ENCODE data around the gene FKBP8. TPM values are rescaled to one million over a fixed set of nuclear protein-coding genes. Genes with fewer than 3 reads are reported as not detected.

FKBP8 gene
- polyA plus RNA-seq, 3 donors from 2014 or later = 85.7 to 137 (median 94.5) TPM

DNA sequence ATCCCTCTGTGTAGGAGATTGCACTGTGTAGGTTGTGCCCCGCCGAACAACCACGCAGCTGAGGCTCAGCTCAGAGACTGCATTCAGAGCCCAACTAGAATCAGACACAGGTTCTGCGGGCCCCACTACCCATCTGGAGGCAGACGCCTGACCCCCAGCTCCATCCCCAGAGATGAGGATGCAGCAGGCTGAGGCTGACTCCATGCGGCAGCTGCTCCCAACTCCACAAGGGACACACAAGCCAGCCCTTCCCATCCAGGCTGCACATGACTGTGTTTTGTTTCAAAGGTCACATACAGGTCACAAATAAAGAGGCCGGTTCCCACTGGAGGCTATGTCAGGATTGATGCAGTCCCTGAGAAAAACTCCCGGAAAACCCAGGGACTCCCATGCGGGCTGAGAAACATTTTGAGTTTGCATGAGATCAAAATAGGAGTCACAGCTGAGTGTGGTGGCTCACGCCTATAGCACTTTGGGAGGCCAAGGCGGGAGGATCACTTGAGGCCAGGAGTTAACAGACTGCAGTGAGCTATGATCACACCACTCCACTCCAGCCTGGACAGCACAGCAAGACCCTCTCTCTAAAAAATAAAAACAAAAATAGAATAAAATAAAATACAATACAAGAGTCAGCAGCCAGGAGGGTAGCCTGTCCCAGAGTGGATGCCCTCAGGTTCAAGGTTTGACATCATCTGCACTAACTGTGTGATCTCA is 35.5 kb downstream of the FKBP8 start:
- H3K27ac Mint-ChIP-seq = peak overlapping the region; percentile 79 to 89 (median 86)
- H3K27me3 Mint-ChIP-seq (ENCODE audit: low read depth in 3 of 3) = peaks cover 2 to 23% (median 8%) of the 10 kb centered on the region in 3 donors
- H3K4me1 Mint-ChIP-seq = peaks cover 58 to 69% of the 10 kb centered on the region in 2 donors
- DNase-seq = no peak
- no peaks in the 10 kb centered on the region for H3K36me3 Mint-ChIP-seq
- H3K9me3 Mint-ChIP-seq = no peaks in the 10 kb centered on the region
- H3K4me3 Mint-ChIP-seq = peak overlapping the region; percentile 69 to 79 (median 73)

DNA sequence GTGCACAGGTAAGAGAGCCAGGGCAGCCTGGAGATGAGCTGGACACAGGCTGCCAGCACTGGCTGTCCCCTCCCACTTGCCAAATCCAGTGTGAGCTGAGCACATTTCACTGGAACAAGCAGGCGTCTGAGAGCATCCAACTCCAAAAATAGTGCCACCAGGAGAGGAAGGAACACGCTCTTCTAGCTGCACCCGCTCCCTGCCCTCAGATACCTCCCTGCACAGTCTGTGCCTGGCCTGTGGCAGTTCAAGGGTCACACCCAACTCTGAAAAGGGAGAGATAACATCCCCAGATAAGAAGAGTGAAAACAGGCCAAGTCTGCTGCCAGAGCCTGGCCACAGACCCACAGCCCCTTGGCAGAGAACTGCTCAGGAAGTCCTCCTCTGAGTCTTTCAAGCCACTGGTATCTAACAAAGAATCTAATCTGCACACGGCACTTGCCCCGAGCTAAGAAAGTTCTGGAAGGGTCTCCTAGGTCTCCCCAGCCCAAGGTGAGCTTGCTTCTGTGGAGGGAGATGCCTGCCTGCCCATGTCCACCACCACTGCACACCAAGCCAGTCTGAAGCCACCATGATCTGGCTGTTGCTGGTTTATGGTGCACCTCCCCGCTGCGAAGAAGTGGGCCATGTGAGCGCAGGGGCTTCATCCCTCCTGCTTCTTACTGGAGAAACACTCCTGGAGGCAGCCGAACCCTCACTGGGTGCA is 36.2 kb downstream of the FKBP8 start:
- Mint-ChIP-seq H3K9me3 (no peaks in the 10 kb centered on the region), H3K27me3 (ENCODE audit: low read depth in 3 of 3) (peaks cover 2 to 23% (median 6%) of the 10 kb centered on the region in 3 donors), H3K4me3 (peak overlapping the region; percentile 69 to 79 (median 73)), H3K4me1 (peaks cover 58 to 71% of the 10 kb centered on the region in 2 donors), H3K36me3 (no peaks in the 10 kb centered on the region), H3K27ac (peak overlapping the region; percentile 79 to 89 (median 86))
- DNase-seq = no peak

DNA sequence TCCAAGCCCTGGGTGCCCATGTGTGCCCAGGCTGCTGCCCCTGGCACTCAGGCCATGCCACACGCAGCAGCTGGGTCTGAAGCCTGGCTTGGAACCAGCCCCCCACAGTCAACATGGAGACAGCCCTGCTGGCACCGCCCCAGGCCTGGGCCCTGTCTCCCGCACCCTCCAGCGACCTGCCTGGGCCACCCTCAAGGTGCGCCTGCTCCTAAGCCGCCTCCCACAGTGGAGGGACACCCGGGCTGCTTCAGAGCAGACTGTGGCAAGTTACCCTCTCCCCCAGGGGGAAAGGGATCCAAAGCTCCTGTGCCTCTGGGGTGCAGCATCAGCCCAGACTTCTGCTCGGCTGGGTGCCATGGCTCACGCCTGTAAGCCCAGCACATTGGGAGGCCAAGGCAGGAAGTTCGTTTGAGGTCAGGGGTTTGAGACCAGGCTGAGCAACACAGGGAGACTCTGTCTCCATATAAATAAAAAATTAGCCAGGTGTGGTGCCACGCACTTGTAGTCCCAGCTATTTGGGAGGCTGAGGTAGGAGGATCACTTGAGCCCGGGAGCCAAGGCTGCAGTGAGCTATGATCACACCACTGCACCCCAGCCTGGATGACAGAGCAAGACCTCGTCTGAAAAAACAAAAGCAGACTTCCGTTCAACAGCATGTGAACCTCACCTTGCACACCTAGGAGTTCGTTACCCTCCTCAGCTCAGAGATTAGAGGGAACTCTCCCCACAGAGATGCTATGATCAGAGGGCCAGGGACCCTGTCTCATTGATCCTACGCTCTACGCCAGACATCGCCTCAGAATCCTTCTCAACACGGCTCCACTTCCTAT is 37.1 kb downstream of the FKBP8 start:
- peaks cover 67 to 78% of the 10 kb centered on the region in 2 donors for H3K4me1 Mint-ChIP-seq
- H3K4me3 Mint-ChIP-seq = peak overlapping the region; percentile 69 to 79 (median 73)
- H3K9me3 Mint-ChIP-seq = no peaks in the 10 kb centered on the region
- H3K27me3 Mint-ChIP-seq (ENCODE audit: low read depth in 3 of 3) = peaks cover 2 to 25% (median 6%) of the 10 kb centered on the region in 3 donors
- peak overlapping the region; percentile 66 to 89 (median 86) for H3K27ac Mint-ChIP-seq
- DNase-seq = no peak
- H3K36me3 Mint-ChIP-seq = no peaks in the 10 kb centered on the region

DNA sequence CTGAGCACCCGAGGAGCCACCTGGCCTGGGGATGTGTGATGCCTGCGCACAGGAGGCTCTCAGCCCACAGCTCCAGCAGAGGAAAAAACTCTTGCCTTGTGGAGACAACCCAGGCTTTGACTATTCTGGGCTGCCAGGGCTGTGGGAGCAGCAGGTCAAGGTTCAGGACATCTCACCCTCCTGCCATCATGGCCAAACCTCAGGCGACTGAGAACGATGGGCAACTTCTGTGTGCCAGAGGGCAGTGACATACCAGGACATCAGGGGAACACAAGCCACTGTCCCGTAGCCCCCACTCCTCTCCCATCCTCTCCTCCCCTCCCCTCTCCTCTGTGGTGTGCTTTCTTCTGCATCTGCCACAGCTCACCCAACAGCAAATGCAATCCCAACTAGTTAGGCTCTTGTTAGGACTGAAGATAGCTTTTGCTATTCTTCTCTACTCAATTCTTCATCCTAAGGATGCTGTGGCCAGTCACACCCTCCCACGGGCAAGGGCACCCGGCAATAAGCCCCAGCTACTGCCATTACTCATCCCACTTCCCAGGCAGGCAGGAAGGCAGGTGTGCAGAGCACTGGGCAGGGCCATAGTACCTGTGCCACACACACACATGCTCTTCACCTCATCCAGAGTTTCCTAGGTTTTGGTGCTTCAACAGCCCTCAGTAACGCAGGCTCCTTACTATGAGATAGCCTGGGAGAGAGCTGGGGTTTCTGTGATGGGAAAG is 38.3 kb downstream of the FKBP8 start:
- H3K27ac Mint-ChIP-seq = peak overlapping the region in 5 of 6 donors; percentile 41 to 80 (median 45)
- H3K9me3 Mint-ChIP-seq = no peaks in the 10 kb centered on the region
- H3K36me3 Mint-ChIP-seq = no peaks in the 10 kb centered on the region
- peaks cover 2 to 31% (median 6%) of the 10 kb centered on the region in 3 donors for H3K27me3 Mint-ChIP-seq (ENCODE audit: low read depth in 3 of 3)
- peaks cover 79 to 89% of the 10 kb centered on the region in 2 donors for H3K4me1 Mint-ChIP-seq
- DNase-seq = no peak
- H3K4me3 Mint-ChIP-seq = peak overlapping the region in 3 of 5 donors; percentile 48 to 65 (median 60)

DNA sequence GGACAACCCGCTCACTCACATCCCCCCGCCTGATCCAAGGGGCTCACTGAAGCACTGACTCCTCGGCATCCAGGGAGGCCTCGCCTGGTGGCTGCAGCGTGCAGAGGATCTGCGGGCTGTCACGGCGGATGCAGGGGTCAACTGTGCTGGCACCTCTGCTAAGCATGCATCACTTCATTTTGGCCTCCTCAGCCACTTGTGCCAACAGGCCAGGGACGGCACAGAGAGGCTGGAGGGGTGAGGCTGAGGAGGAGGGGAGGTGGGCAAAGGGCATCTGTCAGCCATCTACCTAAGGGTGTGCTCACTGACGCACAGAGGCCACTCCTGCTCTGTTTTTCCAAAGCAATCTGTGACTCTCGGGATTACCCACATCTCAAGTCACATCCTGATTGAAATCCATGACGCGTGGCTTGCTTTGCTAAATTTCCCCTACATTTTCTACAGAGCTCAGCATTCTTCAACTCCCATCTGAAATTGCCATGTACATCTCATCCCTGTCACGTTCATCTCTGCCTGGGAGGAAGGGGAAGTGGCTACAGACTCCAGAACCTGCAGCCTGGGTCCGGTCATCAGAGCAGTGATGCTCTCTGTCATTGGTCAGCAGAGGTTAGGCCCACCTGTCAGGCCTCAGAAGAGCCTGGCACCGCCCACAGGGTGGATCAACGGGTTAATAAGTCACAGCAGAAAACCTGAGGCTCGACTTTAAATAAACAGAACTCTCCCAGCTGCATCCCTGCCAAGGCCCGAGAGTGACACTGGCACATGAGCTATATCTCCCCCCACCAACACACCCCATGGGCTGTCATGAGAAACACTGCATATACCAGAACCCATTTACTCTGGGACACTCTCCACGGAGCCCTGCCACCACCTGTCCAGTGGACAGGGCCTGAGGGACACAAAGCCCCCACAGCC is 39.1 kb downstream of the FKBP8 start:
- no peak for DNase-seq
- Mint-ChIP-seq H3K27me3 (ENCODE audit: low read depth in 3 of 3) (peaks cover 2 to 32% (median 7%) of the 10 kb centered on the region in 3 donors), H3K4me3 (peak overlapping the region in 1 of 5 donors; percentile 21), H3K27ac (peak overlapping the region in 2 of 6 donors; percentile 44 to 53), H3K9me3 (no peaks in the 10 kb centered on the region), H3K36me3 (no peaks in the 10 kb centered on the region), H3K4me1 (peaks cover 88 to 91% of the 10 kb centered on the region in 2 donors)

DNA sequence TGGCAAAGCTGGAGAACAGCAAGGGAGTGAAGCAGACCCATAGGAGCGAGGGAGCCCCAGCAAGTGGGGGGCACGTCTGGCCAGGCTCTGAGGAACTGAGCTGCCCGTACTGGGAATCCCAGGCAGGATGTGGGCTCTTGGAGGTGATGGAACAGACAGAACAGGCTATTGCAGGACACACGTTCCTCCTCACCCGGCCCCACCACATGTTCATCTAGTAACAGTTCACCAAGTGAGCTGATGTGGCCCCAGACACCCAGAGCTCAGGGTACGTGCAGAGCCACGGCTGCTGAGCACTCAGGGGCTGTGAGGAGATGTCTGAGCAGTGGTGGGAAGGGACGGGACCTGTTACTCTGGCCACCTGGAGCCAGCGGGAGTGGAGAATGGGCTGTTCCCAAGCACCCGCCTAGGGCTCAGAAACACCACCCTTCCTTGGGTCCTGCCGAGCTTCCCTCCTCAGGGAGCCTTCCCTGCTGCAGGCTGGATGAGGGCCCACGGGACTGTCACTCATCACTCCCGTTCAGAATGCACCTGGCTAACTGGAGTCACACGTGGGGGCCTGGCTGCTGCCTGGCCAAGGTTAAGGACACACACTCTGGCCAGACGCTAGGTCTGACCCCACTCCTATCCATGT is 39.9 kb downstream of the FKBP8 start:
- H3K4me3 Mint-ChIP-seq = peak overlapping the region in 2 of 5 donors; percentile 38 to 49
- no peaks in the 10 kb centered on the region for H3K9me3 Mint-ChIP-seq
- DNase-seq = no peak
- no peaks in the 10 kb centered on the region for H3K36me3 Mint-ChIP-seq
- peaks cover 2 to 32% (median 7%) of the 10 kb centered on the region in 3 donors for H3K27me3 Mint-ChIP-seq (ENCODE audit: low read depth in 3 of 3)
- peak overlapping the region in 5 of 6 donors; percentile 8 to 95 (median 61) for H3K27ac Mint-ChIP-seq
- peaks cover 95% of the 10 kb centered on the region in 2 donors for H3K4me1 Mint-ChIP-seq

DNA sequence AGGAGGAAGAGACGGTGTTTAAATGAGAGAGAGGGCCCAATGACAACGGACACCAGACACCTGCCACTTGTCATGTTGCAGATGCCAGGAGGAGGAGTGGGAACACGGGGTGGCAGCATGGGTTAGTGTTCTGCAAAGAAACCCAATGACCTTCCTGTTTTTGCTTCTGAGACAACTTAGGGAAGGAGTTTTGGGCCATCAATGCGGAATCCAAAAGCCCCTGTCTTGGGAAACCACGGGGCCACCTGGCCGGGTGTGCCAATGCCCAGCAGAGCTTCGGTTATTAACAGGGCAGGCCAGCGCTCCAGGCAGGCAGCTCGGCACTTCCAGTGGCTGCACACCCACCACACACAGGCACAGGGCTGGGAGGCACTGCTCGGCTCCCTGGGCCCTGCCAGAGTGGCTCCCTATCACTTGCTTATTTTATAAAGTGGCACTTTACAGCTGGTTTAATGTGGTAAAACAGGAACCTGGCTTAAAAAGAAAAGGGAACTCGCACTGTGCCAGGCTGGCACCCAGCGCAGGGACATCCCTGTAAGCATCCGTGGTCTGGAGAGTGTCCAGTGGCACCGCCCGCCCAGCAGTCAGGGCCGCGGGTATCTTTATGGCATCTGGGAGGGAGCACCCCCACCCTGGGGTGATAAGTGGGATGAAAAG is 40.6 kb downstream of the FKBP8 start:
- H3K4me1 Mint-ChIP-seq = peaks cover 98 to 99% of the 10 kb centered on the region in 2 donors
- no peaks in the 10 kb centered on the region for H3K36me3 Mint-ChIP-seq
- H3K4me3 Mint-ChIP-seq = peak overlapping the region in 3 of 5 donors; percentile 34 to 49 (median 47)
- no peaks in the 10 kb centered on the region for H3K9me3 Mint-ChIP-seq
- peak overlapping the region; percentile 34 to 95 (median 68) for H3K27ac Mint-ChIP-seq
- DNase-seq = no peak
- peaks cover 2 to 37% (median 10%) of the 10 kb centered on the region in 3 donors for H3K27me3 Mint-ChIP-seq (ENCODE audit: low read depth in 3 of 3)

DNA sequence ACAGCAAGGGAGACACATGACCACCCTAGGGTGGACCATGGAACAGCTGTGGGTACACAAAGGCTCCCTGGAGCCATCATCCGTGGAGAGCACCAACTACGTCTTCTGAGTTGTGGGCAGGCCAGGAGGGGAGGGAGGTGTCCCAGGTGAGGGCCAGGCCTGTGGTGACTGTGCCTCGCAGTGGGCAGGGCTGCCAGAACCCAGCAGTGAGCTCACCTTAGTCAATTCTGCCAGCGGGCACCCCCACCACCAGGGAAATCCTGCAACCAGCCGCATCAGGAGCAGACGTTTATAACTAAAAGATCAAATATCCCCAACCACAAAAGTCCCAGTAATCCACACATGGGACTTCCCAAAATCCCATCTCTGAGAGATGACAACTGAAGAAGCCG is 41.1 kb downstream of the FKBP8 start:
- H3K27ac Mint-ChIP-seq = peak overlapping the region; percentile 34 to 95 (median 56)
- no peak for DNase-seq
- H3K4me3 Mint-ChIP-seq = peak overlapping the region in 2 of 5 donors; percentile 35 to 47
- peaks cover 2 to 39% (median 11%) of the 10 kb centered on the region in 3 donors for H3K27me3 Mint-ChIP-seq (ENCODE audit: low read depth in 3 of 3)
- no peaks in the 10 kb centered on the region for H3K36me3 Mint-ChIP-seq
- no peaks in the 10 kb centered on the region for H3K9me3 Mint-ChIP-seq
- H3K4me1 Mint-ChIP-seq = peaks cover 96 to 98% of the 10 kb centered on the region in 2 donors

DNA sequence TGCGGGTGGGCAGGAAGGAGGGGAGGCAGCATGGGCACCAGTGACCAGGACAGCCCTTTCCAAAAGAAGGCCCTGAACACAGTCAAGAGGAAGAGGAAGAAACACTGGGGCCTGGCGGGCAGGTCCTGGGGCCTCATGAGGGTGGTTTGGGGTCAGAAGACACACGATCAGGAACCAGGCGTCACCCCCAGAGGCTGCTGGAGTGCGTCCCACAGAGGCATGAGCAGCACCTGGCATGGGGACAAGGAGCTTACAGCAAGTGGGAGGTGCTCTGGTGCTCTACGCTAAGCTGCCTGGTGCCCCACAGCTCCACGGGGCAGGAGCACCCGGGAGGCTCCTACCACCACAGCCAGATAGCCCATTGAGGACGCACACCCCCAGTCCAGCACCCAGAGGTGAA is 41.5 kb downstream of the FKBP8 start:
- no peaks in the 10 kb centered on the region for H3K9me3 Mint-ChIP-seq
- peaks cover 96 to 98% of the 10 kb centered on the region in 2 donors for H3K4me1 Mint-ChIP-seq
- H3K27me3 Mint-ChIP-seq (ENCODE audit: low read depth in 3 of 3) = peaks cover 2 to 38% (median 11%) of the 10 kb centered on the region in 3 donors
- DNase-seq = no peak
- H3K27ac Mint-ChIP-seq = peak overlapping the region; percentile 19 to 95 (median 68)
- peak overlapping the region in 1 of 5 donors; percentile 35 for H3K4me3 Mint-ChIP-seq
- no peaks in the 10 kb centered on the region for H3K36me3 Mint-ChIP-seq

DNA sequence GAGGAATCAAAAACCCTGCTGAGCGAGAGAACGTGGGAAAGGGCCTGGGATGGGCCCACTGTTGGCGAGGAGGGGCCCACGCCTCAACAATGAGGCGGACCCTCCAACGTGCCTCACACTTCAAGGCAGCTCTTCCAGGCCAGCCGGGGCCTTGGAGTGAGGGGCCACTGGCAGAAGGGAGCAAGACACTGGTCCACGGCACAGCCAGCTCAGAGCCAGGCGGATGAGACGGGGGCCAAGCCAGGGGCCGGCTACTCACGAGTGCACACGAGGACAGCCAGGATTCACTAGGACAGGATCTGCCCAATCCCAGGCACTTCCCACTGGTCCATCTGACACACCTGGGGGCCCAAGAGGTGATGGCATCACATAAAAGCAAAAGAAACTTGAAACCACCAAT is 42.0 kb downstream of the FKBP8 start:
- H3K4me3 Mint-ChIP-seq = peak overlapping the region in 3 of 5 donors; percentile 10 to 73 (median 58)
- peaks cover 5 to 41% (median 14%) of the 10 kb centered on the region in 3 donors for H3K27me3 Mint-ChIP-seq (ENCODE audit: low read depth in 3 of 3)
- H3K9me3 Mint-ChIP-seq = no peaks in the 10 kb centered on the region
- peaks cover 96 to 98% of the 10 kb centered on the region in 2 donors for H3K4me1 Mint-ChIP-seq
- peak overlapping the region; percentile 79 to 95 (median 86) for H3K27ac Mint-ChIP-seq
- no peaks in the 10 kb centered on the region for H3K36me3 Mint-ChIP-seq
- DNase-seq = no peak

DNA sequence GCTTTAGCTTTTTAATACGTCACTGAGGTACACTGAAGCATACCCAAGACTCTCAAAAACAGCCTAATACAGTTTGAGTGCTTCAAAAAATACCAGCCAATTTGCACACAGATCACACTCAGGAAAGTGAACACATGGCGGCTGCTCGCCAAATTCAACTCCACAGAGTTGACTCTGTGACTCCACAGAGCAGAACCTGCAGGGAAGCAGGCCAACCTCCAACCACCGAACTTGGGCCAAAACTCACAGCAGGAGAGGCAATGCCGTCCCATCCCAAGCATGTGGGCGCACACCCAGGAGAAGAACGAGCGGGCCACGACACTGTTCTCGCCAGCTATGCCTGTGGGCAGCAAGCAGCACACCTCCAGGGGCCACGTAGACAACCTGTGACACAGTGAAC is 42.6 kb downstream of the FKBP8 start:
- no peaks in the 10 kb centered on the region for H3K36me3 Mint-ChIP-seq
- peak overlapping the region in 3 of 5 donors; percentile 10 to 73 (median 58) for H3K4me3 Mint-ChIP-seq
- no peaks in the 10 kb centered on the region for H3K9me3 Mint-ChIP-seq
- H3K4me1 Mint-ChIP-seq = peaks cover 96 to 98% of the 10 kb centered on the region in 2 donors
- no peak for DNase-seq
- H3K27me3 Mint-ChIP-seq (ENCODE audit: low read depth in 3 of 3) = peaks cover 10 to 46% (median 19%) of the 10 kb centered on the region in 3 donors
- peak overlapping the region; percentile 79 to 95 (median 86) for H3K27ac Mint-ChIP-seq
